ENCODE data around the gene FOXS1.

DNA sequence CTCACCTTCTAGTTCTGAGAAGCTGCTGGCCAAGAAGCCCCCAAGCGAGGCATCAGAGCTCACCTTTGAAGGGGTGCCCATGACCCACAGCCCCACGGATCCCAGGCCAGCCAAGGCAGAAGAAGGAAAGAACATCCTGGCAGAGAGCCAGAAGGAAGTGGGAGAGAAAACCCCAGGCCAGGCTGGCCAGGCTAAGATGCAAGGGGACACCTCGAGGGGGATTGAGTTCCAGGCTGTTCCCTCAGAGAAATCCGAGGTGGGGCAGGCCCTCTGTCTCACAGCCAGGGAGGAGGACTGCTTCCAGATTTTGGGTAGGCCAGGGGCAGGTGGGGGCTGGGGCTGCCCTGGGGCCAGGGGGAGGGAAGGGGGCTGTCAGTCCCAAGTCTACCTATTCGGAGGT is 24.0 kb downstream of the FOXS1 start:
- TF ChIP-seq ZNF331 (CRISPR knock-in tag; IDR thresholded peaks at IDR 0.05; ENCODE audit: low read depth) (no peak), CTCF (conservative IDR thresholded peaks at IDR 0.05; ENCODE audit: low read depth in 2 of 2) (no peak), EZH2 (IDR thresholded peaks at IDR 0.05; ENCODE audit: low read depth, unreplicated experiment) (no peak)
